NCI-H446 treated with DMSO at 0.1 percent for 48 hours (cell line): Measurements from ENCODE around the gene RNF220.

Experiments used
- DNase-seq: peaks from one replicate; lab custom pipeline; 2025; lab: John Stamatoyannopoulos, UW

RNF220 gene

DNA sequence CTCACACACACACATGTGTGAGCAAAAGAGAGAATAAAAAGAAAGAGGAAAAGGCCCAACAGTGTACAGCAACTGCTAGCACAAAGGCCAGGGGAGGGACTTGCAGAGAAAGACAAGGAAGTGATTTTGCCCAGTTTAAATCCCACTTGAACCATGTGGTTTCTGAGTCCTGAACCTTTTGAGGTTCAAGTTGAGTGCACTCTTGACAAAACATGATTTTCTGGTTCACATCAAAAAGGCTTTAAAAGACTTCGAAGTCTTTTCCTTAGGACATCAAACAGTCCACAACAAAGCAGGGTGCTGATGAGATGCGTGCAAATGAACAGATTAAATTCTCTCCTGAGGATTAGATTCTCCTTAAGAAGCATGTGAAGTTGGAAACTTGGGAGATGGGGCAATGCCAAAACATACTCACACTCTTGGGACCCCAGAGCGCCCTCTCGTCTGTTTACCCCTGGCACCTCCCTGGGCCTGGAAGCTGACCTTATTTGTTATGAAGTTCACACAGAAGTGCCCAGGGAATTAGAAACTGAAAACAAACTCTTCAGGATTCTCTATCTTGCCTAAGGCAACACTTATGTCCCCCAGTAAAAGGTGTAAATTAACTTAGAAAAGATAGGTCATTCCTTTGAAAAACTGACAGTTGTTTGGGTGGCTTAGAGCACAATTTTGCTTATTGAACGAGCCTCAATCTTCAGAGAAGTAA is 31.5 kb downstream of the RNF220 start:
- DNase-seq: no peak

GRCh38 chr1:44437107-44437716 is 32.2 kb downstream of the RNF220 start:
- DNase-seq: no peak

- DNase-seq: no peak
Measured at GRCh38 chr1:44442791-44443190, 37.7 kb downstream of the RNF220 start.

DNA sequence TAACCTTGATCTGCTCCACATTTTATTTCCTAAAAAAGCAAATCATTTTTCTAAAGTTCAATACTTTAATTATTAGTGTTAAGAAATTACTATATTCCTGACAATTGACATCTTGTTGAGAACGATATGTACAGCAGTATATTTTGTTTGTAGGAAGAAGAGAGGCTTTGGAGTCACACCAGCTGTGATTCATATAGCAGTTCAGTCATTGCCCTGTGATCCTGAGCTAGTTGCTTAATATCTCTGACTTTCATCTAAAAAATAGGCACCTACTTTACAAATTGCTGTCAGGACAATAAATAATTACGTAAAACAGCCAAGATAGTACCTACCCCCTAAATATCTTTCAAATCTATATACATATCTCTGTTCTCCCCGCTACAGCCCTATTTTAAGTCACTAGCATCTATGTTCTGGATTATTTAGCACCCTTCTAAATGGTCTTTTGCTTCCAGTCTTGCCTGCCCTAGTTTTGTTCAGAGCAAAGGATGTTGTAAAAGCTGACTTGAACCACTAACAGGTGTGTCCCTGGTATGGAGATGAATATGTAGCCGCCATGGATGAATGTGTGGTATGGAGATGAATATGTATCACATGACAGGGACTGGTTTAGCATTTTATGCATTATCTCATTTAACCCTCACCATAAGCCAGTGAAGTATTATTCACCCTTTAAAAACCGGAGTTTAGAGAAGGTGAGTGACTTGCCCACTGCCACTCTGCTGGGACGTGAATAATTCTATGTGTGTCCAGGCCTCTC is 42.2 kb downstream of the RNF220 start:
- DNase-seq: no peak

DNA sequence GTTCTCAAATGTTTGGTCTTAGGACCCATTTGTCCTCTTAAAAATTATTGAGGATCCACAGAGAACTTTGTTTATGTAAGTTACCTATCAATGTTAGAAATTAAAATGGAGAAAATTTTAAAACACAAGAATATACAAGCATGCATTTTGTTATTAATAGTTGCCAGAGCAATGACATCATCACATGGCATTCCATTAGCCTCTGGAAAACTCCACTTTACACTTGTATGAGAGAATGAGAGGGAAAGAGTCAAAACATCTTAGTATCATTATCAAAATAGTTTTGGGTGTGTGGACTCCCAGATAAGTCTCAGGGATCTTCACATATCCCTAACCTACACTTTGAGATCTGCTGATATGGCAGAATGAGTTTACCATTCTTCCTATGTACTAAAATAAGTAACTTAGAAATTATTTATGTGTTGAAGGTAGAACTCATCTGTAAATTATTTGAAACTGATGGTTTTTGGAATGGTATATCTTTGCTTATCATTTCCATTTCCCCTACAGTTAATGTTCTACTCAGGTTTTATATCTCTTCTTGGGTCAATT is 48.8 kb downstream of the RNF220 start:
- no peak for DNase-seq

GRCh38 chr1:44454704-44455103 is 49.6 kb downstream of the RNF220 start:
- no peak for DNase-seq

DNA sequence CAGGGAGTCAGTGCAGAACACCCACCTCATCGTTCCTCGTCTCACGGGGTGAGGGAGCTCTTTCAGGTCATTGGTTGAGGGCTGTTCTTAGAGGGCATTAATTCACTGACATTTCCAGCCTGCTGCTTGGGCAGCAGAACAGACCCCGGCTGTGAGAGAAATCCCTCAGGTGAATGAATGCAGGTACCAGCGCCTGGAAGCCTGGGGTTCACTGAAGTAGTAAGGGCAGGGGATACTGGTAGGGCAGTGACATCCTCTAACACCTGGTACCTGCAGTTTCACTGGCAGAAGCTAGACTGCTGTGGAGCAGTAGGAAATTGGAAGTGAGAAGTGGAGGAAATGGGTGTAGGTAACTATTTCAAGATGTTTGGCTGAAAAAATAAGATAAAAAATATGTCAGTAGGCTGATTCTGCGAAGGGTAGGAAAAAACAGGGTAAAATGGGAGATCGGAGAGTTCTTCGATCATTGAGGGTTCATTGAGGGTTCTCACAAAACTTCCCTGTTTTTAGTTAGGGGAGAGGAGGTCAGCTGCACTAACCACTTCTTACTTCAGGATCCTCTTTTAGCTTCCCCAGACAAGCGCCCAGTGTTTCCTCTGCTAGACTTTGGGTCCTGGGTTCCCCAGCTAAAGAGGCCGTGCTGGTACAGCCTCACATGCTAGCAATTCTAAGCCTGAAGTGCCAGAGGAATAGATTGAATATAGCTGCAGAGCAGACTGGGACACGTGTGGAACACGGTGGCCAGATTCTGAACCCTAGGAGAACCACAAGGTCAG is 55.2 kb downstream of the RNF220 start:
- no peak for DNase-seq

GRCh38 chr1:44464361-44464760 is 59.3 kb downstream of the RNF220 start:
- DNase-seq: no peak

DNA sequence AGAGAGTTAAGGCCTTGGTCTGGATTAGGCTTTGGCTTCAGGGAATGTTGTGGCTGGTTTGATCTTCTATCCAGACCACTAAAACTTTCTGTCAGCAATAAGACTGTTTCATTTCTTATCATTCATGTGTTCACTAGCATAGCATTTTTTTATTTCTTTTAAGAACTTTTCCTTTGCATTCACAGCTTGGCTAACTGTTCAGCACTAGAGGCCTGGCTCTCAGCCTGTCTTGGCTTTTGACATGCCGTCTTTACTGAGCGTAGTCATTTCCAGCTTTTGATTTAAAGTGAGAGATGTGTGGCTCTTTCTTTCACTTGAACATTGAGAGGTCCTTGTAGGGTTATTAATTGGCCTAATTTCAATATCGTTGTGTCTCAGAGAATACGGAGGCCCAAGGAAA is 62.5 kb downstream of the RNF220 start:
- no peak for DNase-seq

DNA sequence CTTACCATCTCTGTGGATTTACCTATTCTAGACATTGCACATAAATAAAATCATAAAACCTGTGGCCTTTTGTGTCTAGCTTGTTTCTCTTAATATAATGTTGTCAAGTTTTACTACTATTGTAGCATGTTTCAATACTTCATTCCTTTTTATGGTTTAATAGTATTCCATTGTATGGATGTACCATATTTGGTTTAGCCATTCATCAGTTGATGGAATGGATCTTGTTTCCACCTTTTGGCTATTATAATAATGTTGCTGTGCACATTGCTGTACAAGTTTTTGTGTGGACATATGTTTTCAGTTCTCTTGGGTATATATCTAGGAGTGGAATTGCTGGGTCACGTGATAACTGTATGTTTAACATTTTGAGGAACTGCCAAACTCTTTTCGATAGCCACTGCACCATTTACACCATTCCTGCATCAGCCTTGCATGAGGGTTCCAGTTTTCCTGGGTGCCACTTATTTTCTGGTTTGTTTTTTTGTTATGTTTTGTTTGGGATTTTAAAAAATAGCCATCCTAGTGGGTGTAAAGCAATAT is 66.9 kb downstream of the RNF220 start:
- DNase-seq: no peak

DNA sequence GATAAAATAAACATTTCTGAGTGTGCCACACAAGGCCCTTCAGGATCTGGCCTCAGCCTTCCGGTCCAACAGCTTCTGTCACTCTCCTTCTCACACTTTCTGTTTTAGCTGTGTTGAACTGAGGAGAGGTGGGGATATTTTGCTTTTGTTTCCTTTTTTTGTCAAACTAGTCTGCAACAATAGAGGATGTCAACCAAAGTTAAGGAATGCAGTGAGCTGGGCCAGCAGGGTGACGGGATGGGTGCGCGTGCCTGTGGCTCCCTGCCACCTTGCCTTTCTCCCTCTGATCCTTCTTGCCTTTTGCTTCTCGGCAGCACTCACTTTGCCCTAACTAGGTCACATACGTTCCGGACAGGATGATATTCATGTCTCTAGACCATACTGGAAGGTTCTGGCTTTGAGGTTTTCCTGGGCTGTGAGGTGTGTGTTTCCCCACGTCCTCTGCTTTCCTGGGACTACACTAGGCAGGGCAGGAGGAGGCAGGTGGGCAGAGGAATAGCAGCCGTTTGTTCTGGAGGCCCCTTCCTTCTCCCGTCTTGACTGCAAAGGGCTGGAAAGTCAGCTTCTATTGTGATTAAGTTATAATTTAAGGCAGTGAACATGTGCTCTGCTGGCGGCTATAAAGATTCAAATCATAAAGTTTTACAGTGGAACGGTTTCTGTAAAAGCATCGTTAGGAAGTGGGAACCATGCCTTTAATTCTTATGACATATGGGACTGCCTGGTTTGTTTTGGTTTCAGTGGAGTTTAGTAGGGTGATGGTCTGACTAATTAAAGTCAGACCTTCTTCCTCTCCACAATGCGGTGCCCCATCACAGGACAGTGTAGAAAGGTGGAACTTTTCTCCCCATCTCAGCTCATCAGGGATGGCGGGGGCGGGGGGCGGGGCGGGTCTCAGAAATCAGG is 67.8 kb downstream of the RNF220 start:
- no peak for DNase-seq

GRCh38 chr1:44476891-44477290 is 71.8 kb downstream of the RNF220 start:
- no peak for DNase-seq

- no peak for DNase-seq
Measured at GRCh38 chr1:44481701-44482100, 76.6 kb downstream of the RNF220 start.

GRCh38 chr1:44483089-44483874 is 78.2 kb downstream of the RNF220 start:
- DNase-seq: no peak

GRCh38 chr1:44484155-44484688 is 79.2 kb downstream of the RNF220 start:
- DNase-seq: no peak

GRCh38 chr1:44485229-44485933 is 80.3 kb downstream of the RNF220 start:
- DNase-seq: no peak

- no peak for DNase-seq
Measured at GRCh38 chr1:44485934-44486460, 80.9 kb downstream of the RNF220 start.

DNA sequence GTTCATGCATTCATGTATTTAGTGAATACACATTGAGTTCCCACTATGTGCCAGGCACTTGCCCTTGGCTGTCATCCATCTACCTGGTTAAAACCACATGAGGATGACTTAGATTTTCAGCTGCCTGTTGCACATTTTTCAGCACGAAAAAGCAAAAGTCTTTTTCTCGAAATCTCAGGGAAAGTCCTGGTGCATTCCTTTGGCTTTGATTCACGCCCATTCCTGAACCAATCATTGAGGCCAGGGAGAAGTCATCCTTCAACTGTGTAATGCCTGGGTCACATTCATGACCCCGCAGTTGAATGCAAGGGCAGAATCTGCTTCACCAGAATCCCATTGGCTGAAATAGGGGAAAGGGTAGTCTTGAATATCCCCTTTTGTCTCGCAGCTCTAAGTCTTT is 84.4 kb downstream of the RNF220 start:
- DNase-seq: no peak
